ENCODE measurements around the gene MACROD2.

The MACROD2 gene

DNA sequence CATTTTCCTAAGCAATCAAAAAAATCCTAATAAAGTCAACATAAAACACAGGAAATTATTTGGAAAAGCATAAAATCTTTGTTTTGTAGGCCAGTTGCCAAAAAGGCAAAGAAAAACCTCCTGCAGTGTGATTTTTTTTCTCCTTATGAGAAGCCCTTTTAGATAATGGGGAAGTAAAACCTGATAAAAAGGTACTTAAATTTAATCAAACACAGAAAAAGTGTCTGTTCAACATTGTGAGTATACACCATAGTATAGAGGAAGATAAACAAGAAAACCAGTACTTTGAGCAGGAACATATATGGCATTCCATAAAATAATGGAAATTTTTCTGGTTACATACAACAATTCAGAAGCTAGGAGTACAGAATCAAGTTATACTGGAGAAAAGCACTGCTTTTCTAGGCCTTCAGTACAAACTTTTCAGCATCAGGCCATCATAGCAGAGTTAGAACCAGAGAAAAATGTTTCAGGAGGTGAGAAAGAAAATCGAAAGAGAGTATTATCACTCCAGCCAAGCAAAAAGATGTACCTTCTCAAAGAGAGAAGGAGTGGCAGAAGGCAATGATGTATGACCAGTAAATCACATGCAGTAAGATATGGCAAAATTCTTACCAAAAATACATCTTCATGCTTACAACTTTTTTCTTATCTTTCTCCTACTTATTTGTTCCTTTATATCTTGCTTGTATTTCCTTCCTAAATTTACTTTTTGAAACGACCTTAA lies 2083.0 kb downstream of the MACROD2 start (continued):
- TF ChIP-seq, protein P1, sequence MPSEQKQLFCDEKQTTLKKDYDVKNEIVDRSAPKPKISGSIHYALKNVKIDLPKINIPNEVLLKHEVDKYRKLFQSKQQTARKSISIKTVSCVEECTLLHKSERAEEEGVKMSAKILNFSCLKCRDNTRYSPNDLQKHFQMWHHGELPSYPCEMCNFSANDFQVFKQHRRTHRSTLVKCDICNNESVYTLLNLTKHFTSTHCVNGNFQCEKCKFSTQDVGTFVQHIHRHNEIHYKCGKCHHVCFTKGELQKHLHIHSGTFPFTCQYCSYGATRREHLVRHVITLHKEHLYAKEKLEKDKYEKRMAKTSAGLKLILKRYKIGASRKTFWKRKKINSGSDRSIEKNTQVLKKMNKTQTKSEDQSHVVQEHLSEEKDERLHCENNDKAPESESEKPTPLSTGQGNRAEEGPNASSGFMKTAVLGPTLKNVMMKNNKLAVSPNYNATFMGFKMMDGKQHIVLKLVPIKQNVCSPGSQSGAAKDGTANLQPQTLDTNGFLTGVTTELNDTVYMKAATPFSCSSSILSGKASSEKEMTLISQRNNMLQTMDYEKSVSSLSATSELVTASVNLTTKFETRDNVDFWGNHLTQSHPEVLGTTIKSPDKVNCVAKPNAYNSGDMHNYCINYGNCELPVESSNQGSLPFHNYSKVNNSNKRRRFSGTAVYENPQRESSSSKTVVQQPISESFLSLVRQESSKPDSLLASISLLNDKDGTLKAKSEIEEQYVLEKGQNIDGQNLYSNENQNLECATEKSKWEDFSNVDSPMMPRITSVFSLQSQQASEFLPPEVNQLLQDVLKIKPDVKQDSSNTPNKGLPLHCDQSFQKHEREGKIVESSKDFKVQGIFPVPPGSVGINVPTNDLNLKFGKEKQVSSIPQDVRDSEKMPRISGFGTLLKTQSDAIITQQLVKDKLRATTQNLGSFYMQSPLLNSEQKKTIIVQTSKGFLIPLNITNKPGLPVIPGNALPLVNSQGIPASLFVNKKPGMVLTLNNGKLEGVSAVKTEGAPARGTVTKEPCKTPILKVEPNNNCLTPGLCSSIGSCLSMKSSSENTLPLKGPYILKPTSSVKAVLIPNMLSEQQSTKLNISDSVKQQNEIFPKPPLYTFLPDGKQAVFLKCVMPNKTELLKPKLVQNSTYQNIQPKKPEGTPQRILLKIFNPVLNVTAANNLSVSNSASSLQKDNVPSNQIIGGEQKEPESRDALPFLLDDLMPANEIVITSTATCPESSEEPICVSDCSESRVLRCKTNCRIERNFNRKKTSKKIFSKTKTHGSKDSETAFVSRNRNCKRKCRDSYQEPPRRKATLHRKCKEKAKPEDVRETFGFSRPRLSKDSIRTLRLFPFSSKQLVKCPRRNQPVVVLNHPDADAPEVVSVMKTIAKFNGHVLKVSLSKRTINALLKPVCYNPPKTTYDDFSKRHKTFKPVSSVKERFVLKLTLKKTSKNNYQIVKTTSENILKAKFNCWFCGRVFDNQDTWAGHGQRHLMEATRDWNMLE (tag by site-specific recombination; conservative IDR thresholded peaks at IDR 0.05; ENCODE audit: low read depth), result no peak
- TF ChIP-seq ZBTB7A (tag by site-specific recombination; IDR thresholded peaks at IDR 0.05; ENCODE audit: low read depth), result no peak
- TF ChIP-seq ZFHX2 (tag by site-specific recombination; conservative IDR thresholded peaks at IDR 0.05), result no peak

DNA sequence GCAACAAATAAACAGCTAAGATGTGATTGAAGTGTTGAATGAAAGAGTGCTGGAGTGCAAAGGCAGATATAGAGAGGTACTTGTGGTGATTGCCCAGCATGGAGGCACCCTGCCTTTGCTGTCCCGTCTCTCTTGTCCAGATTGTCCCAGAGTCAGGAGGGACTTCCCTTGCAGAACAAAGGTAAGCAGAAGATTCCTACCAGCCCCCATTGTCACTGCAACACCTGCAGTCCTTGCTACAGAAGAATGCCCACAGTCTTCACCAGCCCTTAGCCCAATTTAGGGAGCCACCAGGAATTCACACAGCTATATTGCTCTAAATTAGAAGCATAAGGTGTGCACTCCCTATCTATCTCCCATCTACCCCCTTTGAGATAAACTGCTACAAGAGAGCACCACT lies 2086.1 kb downstream of the MACROD2 start:
- no peaks in the 10 kb centered on the region for H3K36me3 ChIP-seq (ENCODE audit: control insufficient read depth in 2 of 2, insufficient read depth in 1 of 2, low read length in 2 of 2)
- POLR2A ChIA-PET, result no interaction called here
- no peak overlapping the region for H3K4me3 ChIP-seq (ENCODE audit: low read depth, low read length)
- TF ChIP-seq ZNF843 (tag by site-specific recombination; IDR thresholded peaks at IDR 0.05) (no peak), ZNF146 (tag by site-specific recombination; IDR thresholded peaks at IDR 0.05) (no peak), ZNF121 (tag by site-specific recombination; IDR thresholded peaks at IDR 0.05) (no peak), ZNF23 (tag by site-specific recombination; IDR thresholded peaks at IDR 0.05; ENCODE audit: borderline replicate concordance) (no peak)
- no peaks in the 10 kb centered on the region for H3K4me1 ChIP-seq (ENCODE audit: control insufficient read depth, insufficient read depth, low read length)
- H3K27ac ChIP-seq (ENCODE audit: extremely low read depth, low read depth, low read length), result no peak overlapping the region
- CTCF ChIA-PET, result no interaction called here
- no peaks in the 10 kb centered on the region for H3K9me3 ChIP-seq (ENCODE audit: control insufficient read depth, insufficient read depth, low read depth, low read length)

DNA sequence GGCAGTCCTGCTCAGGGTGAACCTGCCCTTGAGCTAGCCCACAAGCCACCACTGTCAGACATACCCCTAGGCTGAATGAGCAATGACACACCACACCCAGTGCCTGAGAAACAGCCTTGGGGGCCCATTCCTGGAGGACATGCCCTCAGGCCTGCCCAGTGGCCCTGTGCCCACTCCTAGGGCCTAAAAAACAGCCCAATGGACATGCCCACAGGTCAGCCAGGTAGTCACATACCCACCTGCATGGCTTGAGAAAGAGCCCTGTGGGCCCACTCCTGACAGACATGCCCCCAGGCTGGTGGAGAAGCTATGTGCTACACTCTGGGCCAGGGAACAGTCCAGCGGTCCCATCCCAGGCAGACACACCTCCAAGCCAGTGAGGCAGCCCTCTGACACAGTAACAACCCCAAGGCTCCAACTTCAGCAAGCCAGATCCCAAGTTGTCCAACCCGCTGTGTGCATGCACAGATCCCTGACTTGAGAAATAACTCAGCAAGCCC lies 2086.8 kb downstream of the MACROD2 start:
- Histone ChIP-seq H3K9me3 (ENCODE audit: control insufficient read depth, insufficient read depth, low read depth, low read length) (no peaks in the 10 kb centered on the region), H3K36me3 (ENCODE audit: control insufficient read depth in 2 of 2, insufficient read depth in 1 of 2, low read length in 2 of 2) (no peaks in the 10 kb centered on the region), H3K27ac (ENCODE audit: extremely low read depth, low read depth, low read length) (no peak overlapping the region), H3K4me3 (ENCODE audit: low read depth, low read length) (no peak overlapping the region), H3K4me1 (ENCODE audit: control insufficient read depth, insufficient read depth, low read length) (no peaks in the 10 kb centered on the region)
- no peak for TF ChIP-seq OSR2 (tag by site-specific recombination; IDR thresholded peaks at IDR 0.05)
- TF ChIP-seq, protein P2, sequence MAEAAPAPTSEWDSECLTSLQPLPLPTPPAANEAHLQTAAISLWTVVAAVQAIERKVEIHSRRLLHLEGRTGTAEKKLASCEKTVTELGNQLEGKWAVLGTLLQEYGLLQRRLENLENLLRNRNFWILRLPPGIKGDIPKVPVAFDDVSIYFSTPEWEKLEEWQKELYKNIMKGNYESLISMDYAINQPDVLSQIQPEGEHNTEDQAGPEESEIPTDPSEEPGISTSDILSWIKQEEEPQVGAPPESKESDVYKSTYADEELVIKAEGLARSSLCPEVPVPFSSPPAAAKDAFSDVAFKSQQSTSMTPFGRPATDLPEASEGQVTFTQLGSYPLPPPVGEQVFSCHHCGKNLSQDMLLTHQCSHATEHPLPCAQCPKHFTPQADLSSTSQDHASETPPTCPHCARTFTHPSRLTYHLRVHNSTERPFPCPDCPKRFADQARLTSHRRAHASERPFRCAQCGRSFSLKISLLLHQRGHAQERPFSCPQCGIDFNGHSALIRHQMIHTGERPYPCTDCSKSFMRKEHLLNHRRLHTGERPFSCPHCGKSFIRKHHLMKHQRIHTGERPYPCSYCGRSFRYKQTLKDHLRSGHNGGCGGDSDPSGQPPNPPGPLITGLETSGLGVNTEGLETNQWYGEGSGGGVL (tag by site-specific recombination; IDR thresholded peaks at IDR 0.05), result no peak
- no peak for TF ChIP-seq PRDM1 (tag by site-specific recombination; IDR thresholded peaks at IDR 0.05)
- no peak for TF ChIP-seq ZNF19 (tag by site-specific recombination; IDR thresholded peaks at IDR 0.05; ENCODE audit: low read depth)
- no peak for TF ChIP-seq ZNF768 (tag by site-specific recombination; IDR thresholded peaks at IDR 0.05)
- TF ChIP-seq ZSCAN23 (tag by site-specific recombination; IDR thresholded peaks at IDR 0.05), result no peak
- TF ChIP-seq, protein P3, sequence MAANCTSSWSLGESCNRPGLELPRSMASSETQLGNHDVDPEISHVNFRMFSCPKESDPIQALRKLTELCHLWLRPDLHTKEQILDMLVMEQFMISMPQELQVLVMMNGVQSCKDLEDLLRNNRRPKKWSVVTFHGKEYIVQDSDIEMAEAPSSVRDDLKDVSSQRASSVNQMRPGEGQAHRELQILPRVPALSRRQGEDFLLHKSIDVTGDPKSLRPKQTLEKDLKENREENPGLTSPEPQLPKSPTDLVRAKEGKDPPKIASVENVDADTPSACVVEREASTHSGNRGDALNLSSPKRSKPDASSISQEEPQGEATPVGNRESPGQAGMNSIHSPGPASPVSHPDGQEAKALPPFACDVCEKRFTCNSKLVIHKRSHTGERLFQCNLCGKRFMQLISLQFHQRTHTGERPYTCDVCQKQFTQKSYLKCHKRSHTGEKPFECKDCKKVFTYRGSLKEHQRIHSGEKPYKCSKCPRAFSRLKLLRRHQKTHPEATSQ (tag by site-specific recombination; IDR thresholded peaks at IDR 0.05), result no peak
- TF ChIP-seq YY1 (tag by site-specific recombination; IDR thresholded peaks at IDR 0.05), result no peak
- TF ChIP-seq ZNF529 (tag by site-specific recombination; IDR thresholded peaks at IDR 0.05; ENCODE audit: insufficient replicate concordance), result no peak
- TF ChIP-seq, protein P4, sequence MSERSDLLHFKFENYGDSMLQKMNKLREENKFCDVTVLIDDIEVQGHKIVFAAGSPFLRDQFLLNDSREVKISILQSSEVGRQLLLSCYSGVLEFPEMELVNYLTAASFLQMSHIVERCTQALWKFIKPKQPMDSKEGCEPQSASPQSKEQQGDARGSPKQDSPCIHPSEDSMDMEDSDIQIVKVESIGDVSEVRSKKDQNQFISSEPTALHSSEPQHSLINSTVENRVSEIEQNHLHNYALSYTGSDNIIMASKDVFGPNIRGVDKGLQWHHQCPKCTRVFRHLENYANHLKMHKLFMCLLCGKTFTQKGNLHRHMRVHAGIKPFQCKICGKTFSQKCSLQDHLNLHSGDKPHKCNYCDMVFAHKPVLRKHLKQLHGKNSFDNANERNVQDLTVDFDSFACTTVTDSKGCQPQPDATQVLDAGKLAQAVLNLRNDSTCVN (tag by site-specific recombination; optimal IDR thresholded peaks at IDR 0.05), result no peak
- TF ChIP-seq ZNF202 (tag by site-specific recombination; IDR thresholded peaks at IDR 0.05; ENCODE audit: borderline replicate concordance), result no peak
- TF ChIP-seq ZNF138 (tag by site-specific recombination; IDR thresholded peaks at IDR 0.05; ENCODE audit: borderline replicate concordance), result no peak
- CTCF ChIA-PET, result no interaction called here
- POLR2A ChIA-PET, result no interaction called here
